Pulmonary artery endothelial cell (primary cell): ENCODE results near the gene POLR3H. TPM values are rescaled to one million over a fixed set of nuclear protein-coding genes. Genes with fewer than 3 reads are reported as not detected.
"Not testable (repeated sequence)": the region's sequence is repeated elsewhere in the genome, so short reads cannot be mapped to it uniquely, and the experiment has no call there.

ENCODE experiments used
- DNase-seq: peaks from one replicate; pipeline ENCODE4 v3.0.0-alpha.2; 2011; ENCODE audit warnings: low read depth, low spot score
- total RNA-seq: library from RNA; depleted of rRNA; stranded (reverse); fragments of >200 nt; gene quantifications from 2 replicates; pipeline ENCODE4 v1.2.3, GENCODE V29; 2014

The POLR3H gene
- total RNA-seq, 1 donor from 2014 or later = 18.3 TPM

GRCh38 chr22:41564563-41564962, 20.3 kb upstream of the POLR3H start:
- no peak for DNase-seq

DNA sequence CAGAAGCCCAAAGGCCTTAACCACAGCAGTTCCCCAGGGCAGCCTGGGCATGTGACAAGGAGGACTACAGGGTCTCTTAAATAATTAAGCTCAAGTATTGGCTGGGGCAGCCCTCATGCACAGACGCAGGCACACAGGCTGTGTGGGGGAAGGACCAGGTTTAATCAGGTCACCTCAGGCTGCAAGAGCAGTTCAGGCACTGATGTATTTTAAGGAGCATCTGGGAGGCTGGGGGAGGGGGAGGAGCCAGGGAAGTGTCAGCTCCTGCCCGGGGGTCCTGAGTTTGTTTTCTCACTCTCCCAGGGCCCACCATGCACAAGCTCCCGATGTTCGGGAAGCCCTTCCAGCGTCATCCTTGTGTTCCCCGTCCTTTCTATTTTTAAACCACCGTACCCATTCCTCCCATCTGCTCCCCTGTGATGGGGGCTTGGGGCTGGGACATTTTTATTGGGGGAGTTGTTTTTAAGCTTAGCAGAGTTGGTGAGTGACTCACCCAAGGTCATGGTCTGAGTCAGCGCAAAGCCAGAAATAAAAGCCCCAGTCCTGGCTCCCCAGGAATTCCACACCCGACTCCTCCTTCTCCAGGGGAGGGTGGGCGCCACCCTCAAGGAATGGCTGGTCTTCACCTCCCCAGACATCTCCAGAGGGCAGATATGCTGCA, 18.9 kb upstream of the POLR3H start:
- no peak for DNase-seq

- DNase-seq = no peak
Measured at GRCh38 chr22:41562461-41562860, 18.2 kb upstream of the POLR3H start.

DNA sequence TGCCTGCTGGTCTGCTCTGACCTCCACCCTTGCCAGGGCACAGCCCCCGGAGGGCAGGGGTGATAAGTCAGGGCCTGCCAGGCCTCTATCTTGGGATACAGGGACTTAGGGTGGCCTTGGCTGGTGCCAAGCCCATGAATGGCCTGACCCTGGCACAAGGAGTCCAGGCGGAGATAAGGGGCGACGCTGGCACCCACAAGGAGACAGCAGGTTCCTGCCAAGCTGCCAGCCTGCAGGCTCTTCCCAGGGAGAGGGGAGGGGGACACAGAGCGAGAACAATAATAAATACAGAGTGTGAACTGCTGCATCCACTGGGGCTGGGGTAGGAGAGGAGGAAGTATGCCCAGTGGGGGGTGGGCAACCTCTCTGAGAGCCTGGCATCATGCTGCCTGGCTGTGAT, 17.5 kb upstream of the POLR3H start:
- DNase-seq = no peak

- DNase-seq = no peak
Measured at GRCh38 chr22:41561335-41561734, 17.1 kb upstream of the POLR3H start.

DNA sequence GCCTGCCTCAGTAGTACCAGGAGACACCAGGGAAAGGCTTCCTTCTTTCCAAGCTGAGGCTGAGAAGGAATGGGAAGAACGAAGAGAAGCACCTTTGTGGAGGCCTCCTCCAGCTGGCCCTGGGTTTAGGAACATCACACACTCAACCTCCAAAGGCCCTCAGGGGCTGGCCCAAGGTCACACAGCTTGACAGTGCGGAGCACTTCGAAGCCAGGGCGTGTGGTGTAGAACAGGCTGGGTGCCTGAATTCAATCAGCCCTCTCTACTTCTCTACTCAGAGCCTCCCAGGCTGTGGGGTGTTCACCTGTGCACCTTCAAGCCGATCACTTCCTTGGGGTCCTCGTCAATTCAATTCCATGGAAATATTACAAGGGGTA, 15.8 kb upstream of the POLR3H start:
- no peak for DNase-seq

DNA sequence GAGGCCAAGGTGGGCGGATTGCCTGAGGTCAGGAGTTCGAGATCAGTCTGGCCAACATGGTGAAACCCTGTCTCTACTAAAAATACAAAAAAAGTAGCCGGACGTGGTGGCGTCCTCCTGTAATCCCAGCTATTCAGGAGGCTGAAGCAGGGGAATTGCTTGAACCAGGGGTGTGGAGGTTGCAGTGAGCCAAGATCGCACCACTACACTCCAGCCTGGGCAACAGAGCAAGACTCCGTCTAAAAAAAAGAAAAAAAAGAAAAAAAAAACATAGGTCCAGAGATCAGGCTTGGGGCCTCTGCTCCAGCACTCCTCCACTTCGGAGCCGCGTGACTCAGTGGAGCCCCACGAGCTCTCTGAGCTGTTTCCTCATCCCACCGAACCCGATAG, 14.0 kb upstream of the POLR3H start:
- not testable (repeated sequence) for DNase-seq

- peak; percentile 26 for DNase-seq
Measured at GRCh38 chr22:41557401-41558240, 13.4 kb upstream of the POLR3H start.

- DNase-seq = no peak
Measured at GRCh38 chr22:41556561-41556960, 12.3 kb upstream of the POLR3H start.

DNA sequence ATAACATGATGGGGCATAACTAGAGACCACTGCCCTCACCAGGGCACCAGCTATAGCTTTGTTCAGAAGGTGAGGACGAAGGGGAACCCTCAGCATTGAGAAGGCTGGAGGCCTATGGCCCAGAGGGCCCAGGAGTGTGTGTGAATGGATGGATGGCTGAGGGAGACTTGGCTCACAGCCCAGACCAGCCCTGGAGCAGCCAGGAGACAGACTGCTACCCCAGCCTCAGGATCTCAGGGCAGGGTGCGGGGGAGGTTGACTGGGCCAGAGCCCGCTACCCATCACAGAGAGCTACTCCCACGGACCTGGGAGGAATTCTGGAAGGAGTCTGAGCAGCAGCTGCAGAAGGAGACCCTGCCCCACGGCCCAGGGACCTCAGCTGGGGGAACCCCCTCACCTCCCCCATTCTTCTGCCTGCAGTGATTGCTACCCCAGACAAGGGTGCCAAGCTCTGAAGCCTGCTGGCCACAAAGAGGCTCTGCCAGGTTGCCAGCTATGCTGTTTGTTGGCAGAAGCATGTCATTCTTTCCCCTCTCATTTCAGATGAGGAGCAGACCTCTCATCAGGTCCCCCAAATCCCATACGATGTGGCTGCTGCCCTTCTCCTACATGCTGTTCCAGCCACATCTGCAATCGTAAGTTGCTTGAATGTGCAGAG, 11.2 kb upstream of the POLR3H start:
- DNase-seq = no peak

- DNase-seq = no peak
Measured at GRCh38 chr22:41551877-41552582, 7.8 kb upstream of the POLR3H start.

DNA sequence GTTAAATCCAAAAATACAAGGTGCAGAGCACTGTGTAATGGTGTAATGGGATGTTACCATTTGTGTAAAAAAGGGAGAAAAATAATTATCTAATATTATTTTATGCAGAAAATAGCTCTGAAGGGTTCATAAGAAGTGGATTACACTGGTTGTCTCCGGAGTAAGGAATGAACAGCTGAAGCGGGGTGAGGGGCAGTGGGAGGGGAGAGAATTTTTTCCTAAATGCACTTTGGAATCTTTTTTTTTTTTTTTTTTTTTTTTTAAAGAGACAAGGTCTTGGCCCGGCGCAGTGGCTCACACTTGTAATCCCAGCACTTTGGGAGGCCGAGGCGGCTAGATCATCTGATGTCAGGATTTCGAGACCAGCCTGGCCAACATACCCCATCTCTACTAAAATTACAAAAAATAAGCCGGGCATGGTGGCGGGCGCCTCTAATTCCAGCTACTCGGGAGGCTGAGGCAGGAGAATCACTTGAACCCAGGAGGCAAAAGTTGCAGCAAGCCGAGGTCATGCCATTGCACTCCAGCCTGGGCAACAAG, 6.8 kb upstream of the POLR3H start:
- no peak for DNase-seq

DNA sequence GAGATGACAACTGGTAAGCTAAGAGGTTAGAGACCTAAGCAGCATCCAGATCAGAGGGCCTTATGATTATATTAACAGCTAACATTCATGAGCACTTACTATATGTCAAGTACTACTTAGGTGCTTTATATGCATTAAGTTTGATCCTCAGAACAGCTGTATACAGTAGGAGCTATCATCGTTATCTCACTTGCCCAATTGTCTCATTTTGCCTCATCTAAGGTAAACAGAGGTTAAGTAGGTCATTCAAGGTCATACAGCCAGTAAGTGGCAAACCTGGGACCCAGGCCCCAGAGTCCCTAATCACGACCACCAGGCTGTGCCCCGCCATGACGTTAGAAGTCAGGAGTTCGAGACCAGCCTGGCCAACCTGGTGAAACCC, 4.6 kb upstream of the POLR3H start:
- DNase-seq = no peak

DNA sequence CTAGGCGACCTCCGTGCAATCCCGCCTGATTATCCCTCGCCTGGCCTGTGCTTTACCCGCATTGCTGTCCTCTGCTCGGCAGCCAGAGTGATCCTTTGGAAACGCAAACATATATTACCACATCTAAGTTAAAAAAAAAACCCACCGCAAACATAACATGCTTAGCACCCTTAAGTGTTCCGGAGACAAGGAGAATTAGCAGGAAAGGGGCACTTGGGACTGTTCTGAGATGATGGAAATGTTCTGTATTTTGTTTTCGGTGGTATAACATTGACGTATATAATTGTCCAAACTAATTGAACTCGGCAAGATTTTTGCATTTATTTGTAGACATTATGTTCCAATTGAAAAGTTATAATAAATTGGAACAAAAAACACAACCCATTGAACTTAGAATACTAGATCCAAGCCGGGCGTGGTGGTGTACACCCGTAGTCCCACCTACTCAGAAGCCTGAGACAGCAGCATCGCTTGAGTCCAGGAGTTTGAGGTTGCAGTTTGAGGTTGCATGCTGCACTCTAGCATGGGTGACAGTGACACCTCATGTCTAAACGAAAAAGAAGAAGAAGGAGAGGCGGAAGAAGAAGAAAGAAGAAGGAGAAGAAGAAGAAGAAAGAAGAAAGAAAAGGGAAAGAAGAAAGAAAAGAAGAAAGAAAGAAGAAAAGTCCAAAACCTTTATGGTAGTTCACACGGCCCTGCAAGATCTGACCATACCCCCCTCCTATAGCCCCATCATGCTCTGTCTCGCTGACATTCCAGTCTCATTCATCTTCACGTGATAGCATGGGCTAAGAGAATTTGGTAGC, 604 bp upstream of the POLR3H start:
- no peak for DNase-seq

DNA sequence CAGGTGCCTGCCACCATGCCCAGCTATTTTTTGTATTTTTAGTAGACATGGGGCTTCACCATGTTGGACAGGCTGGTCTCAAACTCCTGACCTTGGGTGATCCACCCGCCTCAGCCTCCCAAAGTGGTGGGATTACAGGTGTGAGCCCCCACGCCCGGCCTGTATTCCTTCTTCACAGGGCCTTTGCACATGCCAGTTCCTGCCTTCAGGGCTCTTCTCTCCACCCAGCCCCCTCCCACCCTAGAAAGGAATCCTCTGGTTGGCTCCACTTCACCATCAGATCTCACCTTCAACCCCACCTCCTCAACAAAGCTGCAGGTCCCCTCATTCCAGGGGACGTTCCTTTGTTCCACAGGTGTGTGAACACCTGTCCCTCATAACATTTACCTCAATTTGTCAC, 2.0 kb downstream of the POLR3H start:
- DNase-seq = no peak

DNA sequence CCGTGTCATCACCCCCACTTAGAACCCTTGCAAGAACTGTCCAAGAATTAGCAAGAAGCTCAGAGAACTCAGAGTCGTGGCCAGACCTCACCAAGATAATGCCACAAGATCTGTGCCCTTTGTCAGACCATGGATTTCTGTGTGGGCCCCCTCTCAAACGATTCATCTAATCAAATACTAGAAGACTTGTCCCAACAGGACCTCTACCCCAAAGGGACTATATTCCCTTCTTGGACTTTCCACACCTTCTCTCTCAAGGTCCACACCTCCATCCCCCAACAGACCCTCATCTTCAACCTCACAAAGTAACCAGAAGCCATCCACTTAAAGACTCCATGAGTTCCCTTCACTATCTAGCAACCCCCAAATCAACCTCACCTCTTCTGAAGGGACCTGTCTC, 2.8 kb downstream of the POLR3H start:
- no peak for DNase-seq

- DNase-seq = no peak
Measured at GRCh38 chr22:41540365-41540764, 3.9 kb downstream of the POLR3H start.

DNA sequence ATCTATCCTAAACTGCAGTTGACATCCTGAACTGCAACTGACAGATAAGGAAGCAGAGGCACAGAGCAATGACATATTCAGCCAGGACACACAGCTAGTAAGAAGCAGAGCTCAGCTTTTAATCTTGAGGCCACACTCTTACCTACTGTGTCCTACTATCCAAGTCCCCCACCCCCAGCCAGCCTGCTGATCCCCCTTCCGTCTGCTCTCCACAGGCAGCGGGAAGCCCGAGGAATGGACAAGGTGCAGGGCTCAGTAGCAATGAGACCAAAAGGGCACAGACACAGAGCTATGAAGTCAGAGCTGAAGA, 4.3 kb downstream of the POLR3H start:
- DNase-seq = no peak

- DNase-seq = no peak
Measured at GRCh38 chr22:41539146-41540005, 4.9 kb downstream of the POLR3H start.

- no peak for DNase-seq
Measured at GRCh38 chr22:41538583-41538982, 5.7 kb downstream of the POLR3H start.
